Measurements from ENCODE around the gene PRDM4.
A peak's percentile ranks its signal among the peaks of the same experiment; 100 is the strongest.

PRDM4 gene

GRCh38 chr12:107764626-107765025 is 3.7 kb upstream of the PRDM4 start:
- Mint-ChIP-seq H3K36me3 (ENCODE audit: low read depth) (no peaks in the 10 kb centered on the region), H3K4me1 (peaks cover 14% of the 10 kb centered on the region), H3K4me3 (no peak overlapping the region), H3K27me3 (ENCODE audit: low read depth, poor library complexity) (peaks cover 38% of the 10 kb centered on the region), H3K27ac (no peak overlapping the region), H3K9me3 (no peaks in the 10 kb centered on the region)
- TF ChIP-seq, protein P1, sequence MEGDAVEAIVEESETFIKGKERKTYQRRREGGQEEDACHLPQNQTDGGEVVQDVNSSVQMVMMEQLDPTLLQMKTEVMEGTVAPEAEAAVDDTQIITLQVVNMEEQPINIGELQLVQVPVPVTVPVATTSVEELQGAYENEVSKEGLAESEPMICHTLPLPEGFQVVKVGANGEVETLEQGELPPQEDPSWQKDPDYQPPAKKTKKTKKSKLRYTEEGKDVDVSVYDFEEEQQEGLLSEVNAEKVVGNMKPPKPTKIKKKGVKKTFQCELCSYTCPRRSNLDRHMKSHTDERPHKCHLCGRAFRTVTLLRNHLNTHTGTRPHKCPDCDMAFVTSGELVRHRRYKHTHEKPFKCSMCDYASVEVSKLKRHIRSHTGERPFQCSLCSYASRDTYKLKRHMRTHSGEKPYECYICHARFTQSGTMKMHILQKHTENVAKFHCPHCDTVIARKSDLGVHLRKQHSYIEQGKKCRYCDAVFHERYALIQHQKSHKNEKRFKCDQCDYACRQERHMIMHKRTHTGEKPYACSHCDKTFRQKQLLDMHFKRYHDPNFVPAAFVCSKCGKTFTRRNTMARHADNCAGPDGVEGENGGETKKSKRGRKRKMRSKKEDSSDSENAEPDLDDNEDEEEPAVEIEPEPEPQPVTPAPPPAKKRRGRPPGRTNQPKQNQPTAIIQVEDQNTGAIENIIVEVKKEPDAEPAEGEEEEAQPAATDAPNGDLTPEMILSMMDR (IDR thresholded peaks at IDR 0.05) = no peak
- no peak for DNase-seq

GRCh38 chr12:107762874-107763273 is 1.9 kb upstream of the PRDM4 start:
- peaks cover 29% of the 10 kb centered on the region for H3K4me1 Mint-ChIP-seq
- TF ChIP-seq, protein P1 (IDR thresholded peaks at IDR 0.05) = no peak
- peaks cover 33% of the 10 kb centered on the region for H3K27me3 Mint-ChIP-seq (ENCODE audit: low read depth, poor library complexity)
- no peaks in the 10 kb centered on the region for H3K9me3 Mint-ChIP-seq
- H3K36me3 Mint-ChIP-seq (ENCODE audit: low read depth) = no peaks in the 10 kb centered on the region
- no peak for DNase-seq
- no peak overlapping the region for H3K4me3 Mint-ChIP-seq
- no peak overlapping the region for H3K27ac Mint-ChIP-seq

- peak overlapping the region; percentile 89 for H3K4me3 Mint-ChIP-seq
- TF ChIP-seq, protein P1 (IDR thresholded peaks at IDR 0.05) = no peak
- no peaks in the 10 kb centered on the region for H3K9me3 Mint-ChIP-seq
Observed at GRCh38 chr12:107761502-107761904, 566 bp upstream of the PRDM4 start.

GRCh38 chr12:107760207-107760808 is 629 bp downstream of the PRDM4 start:
- TF ChIP-seq, protein P1 (IDR thresholded peaks at IDR 0.05) = no peak
- Mint-ChIP-seq H3K9me3 (no peaks in the 10 kb centered on the region), H3K4me3 (peak overlapping the region; percentile 95), H3K4me1 (peaks cover 29% of the 10 kb centered on the region), H3K36me3 (ENCODE audit: low read depth) (peaks cover 11% of the 10 kb centered on the region), H3K27ac (peak overlapping the region; percentile 97), H3K27me3 (ENCODE audit: low read depth, poor library complexity) (peaks cover 15% of the 10 kb centered on the region)
- DNase-seq = peak; percentile 42

More at GRCh38 chr12:107761502-107761904, 566 bp upstream of the PRDM4 start:
- H3K27me3 Mint-ChIP-seq (ENCODE audit: low read depth, poor library complexity) = peaks cover 21% of the 10 kb centered on the region
- H3K27ac Mint-ChIP-seq = peak overlapping the region; percentile 25
- DNase-seq = peak; percentile 18
- H3K36me3 Mint-ChIP-seq (ENCODE audit: low read depth) = peaks cover 7% of the 10 kb centered on the region
- H3K4me1 Mint-ChIP-seq = peaks cover 29% of the 10 kb centered on the region

GRCh38 chr12:107759410-107759809 is 1.5 kb downstream of the PRDM4 start:
- peaks cover 15% of the 10 kb centered on the region for H3K27me3 Mint-ChIP-seq (ENCODE audit: low read depth, poor library complexity)
- H3K4me3 Mint-ChIP-seq = peak overlapping the region; percentile 95
- peak; percentile 8 for DNase-seq
- no peaks in the 10 kb centered on the region for H3K9me3 Mint-ChIP-seq
- H3K36me3 Mint-ChIP-seq (ENCODE audit: low read depth) = peaks cover 18% of the 10 kb centered on the region
- TF ChIP-seq, protein P1 (IDR thresholded peaks at IDR 0.05) = no peak
- H3K4me1 Mint-ChIP-seq = peaks cover 29% of the 10 kb centered on the region
- peak overlapping the region; percentile 97 for H3K27ac Mint-ChIP-seq

GRCh38 chr12:107749083-107749482 is 11.9 kb downstream of the PRDM4 start:
- Mint-ChIP-seq H3K9me3 (no peaks in the 10 kb centered on the region), H3K27me3 (ENCODE audit: low read depth, poor library complexity) (no peaks in the 10 kb centered on the region), H3K27ac (no peak overlapping the region), H3K4me1 (no peaks in the 10 kb centered on the region), H3K36me3 (ENCODE audit: low read depth) (peaks cover 52% of the 10 kb centered on the region), H3K4me3 (no peak overlapping the region)
- TF ChIP-seq, protein P1 (IDR thresholded peaks at IDR 0.05) = no peak
- DNase-seq = no peak
